Activated naive CD8-positive, alpha-beta T cell treated with anti-CD3 and anti-CD28 coated beads, Interleukin-2, amount 50 U/mL, for 16 hours (primary cell): Measurements from ENCODE around the gene LAMB4.

Source experiments
- DNase-seq: peaks from one replicate; pipeline ENCODE4 v3.0.0-alpha.2; 2020; ENCODE audit warnings: low read depth, low spot score

LAMB4 gene, protein sequence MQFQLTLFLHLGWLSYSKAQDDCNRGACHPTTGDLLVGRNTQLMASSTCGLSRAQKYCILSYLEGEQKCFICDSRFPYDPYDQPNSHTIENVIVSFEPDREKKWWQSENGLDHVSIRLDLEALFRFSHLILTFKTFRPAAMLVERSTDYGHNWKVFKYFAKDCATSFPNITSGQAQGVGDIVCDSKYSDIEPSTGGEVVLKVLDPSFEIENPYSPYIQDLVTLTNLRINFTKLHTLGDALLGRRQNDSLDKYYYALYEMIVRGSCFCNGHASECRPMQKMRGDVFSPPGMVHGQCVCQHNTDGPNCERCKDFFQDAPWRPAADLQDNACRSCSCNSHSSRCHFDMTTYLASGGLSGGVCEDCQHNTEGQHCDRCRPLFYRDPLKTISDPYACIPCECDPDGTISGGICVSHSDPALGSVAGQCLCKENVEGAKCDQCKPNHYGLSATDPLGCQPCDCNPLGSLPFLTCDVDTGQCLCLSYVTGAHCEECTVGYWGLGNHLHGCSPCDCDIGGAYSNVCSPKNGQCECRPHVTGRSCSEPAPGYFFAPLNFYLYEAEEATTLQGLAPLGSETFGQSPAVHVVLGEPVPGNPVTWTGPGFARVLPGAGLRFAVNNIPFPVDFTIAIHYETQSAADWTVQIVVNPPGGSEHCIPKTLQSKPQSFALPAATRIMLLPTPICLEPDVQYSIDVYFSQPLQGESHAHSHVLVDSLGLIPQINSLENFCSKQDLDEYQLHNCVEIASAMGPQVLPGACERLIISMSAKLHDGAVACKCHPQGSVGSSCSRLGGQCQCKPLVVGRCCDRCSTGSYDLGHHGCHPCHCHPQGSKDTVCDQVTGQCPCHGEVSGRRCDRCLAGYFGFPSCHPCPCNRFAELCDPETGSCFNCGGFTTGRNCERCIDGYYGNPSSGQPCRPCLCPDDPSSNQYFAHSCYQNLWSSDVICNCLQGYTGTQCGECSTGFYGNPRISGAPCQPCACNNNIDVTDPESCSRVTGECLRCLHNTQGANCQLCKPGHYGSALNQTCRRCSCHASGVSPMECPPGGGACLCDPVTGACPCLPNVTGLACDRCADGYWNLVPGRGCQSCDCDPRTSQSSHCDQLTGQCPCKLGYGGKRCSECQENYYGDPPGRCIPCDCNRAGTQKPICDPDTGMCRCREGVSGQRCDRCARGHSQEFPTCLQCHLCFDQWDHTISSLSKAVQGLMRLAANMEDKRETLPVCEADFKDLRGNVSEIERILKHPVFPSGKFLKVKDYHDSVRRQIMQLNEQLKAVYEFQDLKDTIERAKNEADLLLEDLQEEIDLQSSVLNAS (N-terminal part only)

DNA sequence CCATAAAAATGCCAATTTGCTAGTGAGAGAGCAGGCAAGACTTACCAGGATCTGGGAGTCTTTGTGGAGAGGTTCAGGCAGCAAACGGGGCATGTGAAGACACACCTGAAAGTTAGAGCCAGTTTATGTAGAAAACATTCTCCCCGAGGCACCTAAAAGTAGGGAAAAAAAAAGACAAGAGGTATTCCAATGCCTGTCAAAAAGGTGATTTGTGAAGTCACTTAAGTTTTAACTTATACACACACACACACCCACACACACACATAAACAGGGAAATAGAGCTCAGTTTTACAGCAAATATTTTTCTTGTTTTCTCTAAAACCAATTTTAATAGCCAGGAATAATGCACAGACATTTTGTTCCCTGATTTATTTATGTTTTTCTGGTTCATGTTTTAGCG is at the start of gene LAMB4:
LAMB4 (minus strand) TSS at position 101 of the 400 bp plus-strand sequence. CDS start 7,197 bp downstream, outside the sequence.
- no peak for DNase-seq

DNA sequence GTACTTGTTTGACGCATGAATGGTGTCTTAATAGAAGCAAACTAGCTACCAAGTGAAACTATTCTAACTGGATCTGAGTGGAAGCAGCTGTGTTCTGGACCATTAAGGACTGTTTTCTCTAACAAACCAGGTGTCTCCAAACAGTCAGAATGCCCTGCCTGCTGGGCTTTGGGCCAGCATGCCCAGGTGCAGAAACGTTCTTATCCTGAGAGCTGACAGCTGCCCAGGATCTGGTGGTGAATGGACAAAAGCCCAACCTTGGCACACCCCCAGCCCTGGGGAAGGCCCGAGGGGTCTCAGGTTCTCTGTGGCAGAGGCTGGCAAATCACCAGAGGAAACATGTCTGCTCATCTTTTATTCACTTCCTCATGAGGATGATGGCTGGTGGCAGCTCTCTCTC is 48.2 kb upstream of the LAMB4 start:
- DNase-seq, result no peak

GRCh38 chr7:108171164-108171563 is 41.0 kb upstream of the LAMB4 start:
- no peak for DNase-seq

DNA sequence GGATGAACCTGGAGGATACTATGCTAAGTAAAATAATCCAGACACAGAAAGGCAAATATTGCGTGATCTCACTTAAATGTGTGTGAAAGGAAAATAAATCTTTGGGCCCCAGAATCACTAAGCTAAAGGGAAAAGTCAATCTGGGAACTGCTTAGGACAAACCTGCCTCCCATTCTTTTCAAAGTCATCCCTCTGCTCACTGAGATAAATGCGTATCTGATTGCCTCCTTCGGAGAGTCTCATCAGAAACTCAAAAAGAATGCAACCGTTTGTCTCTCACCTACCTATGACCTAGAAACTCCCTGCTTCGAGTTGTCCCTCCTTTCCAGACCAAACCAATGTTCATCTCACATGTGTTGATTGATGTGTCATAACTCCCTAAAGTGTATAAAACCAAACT is 40.1 kb upstream of the LAMB4 start:
- DNase-seq, result no peak

DNA sequence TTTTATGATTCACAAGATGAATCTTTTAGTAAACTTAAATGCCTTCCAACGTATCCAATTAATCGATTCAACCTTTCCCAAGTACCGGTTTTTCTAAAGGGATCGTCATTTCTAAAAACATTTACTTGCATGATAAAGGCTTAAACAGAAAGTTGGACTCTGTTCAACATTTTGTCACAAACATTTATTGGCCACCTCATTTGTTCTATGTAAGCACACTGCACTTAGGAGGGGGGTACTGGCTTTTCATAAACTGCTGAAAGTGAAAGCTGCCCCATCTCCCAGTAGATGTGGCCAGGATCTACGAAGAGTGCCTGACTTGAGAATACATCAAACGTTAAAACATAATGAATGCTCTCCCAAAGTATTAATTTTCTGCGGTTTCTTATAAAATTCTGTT is 37.3 kb upstream of the LAMB4 start:
- DNase-seq, result no peak

DNA sequence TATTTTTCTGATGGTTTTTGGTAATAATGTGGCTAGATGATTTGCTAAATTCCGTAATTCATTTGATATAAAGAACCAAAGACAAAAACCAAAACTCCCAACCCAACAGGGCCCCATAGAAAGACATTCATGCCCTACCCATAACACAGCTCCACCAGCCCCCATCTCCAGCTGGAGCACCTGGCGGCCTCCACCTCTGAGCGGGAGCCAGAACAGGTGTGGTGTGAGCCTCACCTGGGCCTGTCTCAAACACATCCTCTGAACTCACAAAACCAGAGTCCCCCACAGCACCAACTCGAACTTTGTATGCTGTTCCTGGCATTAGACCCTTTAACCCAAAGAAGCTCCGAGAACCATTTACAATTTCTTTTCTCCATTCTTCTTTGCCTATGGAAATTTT is 36.5 kb upstream of the LAMB4 start:
- DNase-seq, result no peak

- DNase-seq, result no peak
Measured at GRCh38 chr7:108165723-108166122, 35.6 kb upstream of the LAMB4 start.

GRCh38 chr7:108164946-108165345 is 34.8 kb upstream of the LAMB4 start:
- no peak for DNase-seq

GRCh38 chr7:108164342-108164741 is 34.2 kb upstream of the LAMB4 start:
- no peak for DNase-seq

DNA sequence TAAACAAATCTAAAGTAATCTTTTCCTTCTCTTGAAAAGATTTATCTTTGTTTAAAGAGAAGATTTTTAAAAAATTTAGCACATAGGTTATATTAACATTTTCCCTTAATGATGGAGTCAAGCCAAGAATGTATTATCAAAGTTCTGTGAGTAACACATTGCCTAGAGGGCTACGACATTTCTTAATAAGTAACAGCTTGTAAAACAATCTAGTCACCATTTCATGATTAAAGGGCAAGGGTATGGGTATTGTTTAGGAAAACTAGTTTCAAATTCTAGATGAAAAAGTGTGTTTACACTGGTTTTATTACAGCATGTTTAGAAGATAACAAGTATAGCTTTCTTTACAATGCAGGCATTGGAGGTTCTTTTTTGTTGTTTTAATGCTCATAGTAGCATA is 28.6 kb upstream of the LAMB4 start:
- DNase-seq, result no peak

- DNase-seq, result no peak
Measured at GRCh38 chr7:108157606-108158335, 27.6 kb upstream of the LAMB4 start.

DNA sequence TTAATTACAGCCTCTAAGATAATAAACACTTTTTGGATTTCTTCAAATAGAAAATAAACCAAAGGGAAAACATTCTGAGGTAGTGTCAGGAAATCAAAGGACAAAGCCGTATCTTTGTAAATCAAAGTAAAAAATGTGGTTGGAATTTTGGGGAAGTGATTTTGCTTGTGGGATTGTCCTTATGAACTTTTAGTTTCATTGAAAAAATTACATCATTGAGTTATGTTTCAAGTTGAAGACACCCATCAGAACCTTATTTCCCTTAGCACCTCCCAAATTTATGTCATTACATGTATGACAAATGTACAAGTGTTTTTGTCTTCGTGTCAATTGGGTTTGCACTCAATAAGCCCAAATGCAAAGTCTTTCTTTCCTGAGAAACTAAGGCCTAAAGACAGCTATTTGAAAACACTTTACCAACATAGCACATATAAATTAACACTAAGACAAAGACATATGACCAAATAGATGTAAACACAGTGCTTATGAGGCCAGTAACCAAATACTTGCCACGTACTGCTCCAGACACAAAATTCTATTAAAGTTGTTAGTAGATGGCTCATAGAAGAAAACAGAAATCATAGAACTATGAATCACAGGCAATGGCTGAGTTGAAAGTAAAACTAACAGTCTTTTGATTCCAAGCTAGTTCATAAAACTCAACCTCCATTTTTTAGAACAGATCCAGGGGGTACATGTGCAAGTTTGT is 26.9 kb upstream of the LAMB4 start:
- DNase-seq, result no peak

DNA sequence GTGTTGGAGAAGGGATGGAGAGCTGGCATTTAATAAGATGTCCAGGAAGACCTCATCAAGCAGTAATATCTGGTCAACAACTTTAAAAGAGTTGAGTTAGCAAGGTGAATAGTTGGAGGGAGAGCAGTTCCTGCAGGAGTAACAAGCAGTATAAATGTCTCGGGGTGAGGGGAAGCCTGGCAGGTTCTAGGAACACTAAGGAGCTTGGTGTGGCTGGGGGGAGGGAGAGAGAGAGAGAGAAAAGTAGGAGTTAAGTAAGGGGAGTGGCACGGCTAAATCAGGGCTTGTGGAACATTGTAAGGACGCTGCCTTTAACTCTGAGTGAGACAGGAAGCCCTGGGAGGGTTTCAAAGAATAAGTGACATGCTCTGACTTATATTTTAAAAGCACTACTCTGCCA is 22.0 kb upstream of the LAMB4 start:
- DNase-seq, result no peak

- no peak for DNase-seq
Measured at GRCh38 chr7:108149908-108150307, 19.7 kb upstream of the LAMB4 start.

DNA sequence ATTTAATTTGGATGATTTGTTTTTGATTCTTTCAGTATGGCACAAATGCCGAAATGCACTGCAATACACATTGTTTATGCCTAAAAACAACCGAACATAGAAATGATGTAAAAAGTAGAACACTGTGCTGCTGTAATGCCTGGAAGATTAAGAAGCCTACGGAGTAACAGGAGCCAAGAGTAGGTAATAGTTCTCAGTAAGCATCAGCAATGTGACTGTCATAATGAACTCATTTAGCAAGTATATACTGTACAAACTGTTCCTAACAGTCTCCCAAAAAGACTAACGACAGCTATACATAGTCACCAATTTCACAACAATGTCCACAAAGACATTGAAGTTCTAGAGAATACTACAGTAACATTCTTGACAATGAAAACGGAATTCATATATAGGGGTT is 19.0 kb upstream of the LAMB4 start:
- no peak for DNase-seq

- no peak for DNase-seq
Measured at GRCh38 chr7:108147031-108147563, 16.9 kb upstream of the LAMB4 start.

DNA sequence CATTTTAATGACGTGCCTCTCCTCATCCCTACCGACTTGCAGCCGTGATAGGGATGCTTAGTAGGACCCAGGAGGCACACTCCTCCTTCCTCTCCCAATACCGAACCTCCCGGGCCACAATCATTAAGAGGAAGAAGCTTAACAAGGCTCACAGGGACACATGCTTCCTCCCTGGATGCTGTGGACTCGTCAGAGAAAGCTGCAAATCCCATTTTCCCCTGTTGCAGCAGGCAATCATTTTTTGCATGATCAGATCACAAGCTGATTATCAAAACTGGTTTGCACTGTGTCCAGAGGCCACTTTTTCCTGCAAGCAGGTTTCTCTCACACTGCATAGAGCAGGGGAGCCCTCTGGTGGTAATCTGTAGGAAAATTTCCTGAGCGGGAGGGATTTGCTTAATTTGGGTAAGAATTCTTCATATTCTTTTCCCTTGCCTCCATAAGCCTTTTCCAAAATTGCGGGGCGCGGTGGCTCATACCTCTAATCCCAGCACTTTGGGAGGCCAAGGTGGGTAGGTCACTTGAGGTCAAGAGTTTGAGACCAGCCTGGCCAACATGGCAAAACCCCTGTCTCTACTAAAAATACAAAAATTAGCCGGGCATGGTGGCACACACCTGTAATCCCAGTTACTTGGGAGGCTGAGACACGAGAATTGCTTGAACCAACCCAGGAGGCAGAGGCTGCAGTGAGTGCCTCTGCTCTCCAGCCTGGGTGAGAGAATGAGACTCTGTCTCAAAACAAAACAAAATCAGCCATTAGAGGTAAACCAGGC is 16.1 kb upstream of the LAMB4 start:
- DNase-seq, result no peak

- DNase-seq, result no peak
Measured at GRCh38 chr7:108145401-108145800, 15.2 kb upstream of the LAMB4 start.

DNA sequence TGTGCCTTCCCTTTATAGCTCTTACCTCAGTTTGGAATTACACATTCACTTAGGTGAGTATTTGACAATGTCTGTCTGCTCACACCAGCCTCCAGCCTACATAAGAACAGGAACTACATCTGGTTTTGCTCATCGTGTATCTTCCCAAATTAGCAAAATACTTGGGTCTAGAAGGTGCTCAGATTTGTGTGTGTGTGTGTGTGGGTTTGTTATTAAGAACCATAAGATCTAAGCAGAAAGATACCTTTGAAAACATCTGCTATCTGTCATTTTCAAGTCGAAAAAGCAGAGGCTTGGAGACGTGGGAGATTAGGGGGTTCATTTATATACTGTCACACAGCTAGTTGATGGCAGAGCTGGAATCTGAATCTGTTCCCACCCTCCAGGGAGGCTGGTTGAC is 14.8 kb upstream of the LAMB4 start:
- no peak for DNase-seq
